Measurements from ENCODE around the gene EEF1AKMT2.
"Not testable (repeated sequence)": the region's sequence is repeated elsewhere in the genome, so short reads cannot be mapped to it uniquely, and the experiment has no call there.

Gene EEF1AKMT2

DNA sequence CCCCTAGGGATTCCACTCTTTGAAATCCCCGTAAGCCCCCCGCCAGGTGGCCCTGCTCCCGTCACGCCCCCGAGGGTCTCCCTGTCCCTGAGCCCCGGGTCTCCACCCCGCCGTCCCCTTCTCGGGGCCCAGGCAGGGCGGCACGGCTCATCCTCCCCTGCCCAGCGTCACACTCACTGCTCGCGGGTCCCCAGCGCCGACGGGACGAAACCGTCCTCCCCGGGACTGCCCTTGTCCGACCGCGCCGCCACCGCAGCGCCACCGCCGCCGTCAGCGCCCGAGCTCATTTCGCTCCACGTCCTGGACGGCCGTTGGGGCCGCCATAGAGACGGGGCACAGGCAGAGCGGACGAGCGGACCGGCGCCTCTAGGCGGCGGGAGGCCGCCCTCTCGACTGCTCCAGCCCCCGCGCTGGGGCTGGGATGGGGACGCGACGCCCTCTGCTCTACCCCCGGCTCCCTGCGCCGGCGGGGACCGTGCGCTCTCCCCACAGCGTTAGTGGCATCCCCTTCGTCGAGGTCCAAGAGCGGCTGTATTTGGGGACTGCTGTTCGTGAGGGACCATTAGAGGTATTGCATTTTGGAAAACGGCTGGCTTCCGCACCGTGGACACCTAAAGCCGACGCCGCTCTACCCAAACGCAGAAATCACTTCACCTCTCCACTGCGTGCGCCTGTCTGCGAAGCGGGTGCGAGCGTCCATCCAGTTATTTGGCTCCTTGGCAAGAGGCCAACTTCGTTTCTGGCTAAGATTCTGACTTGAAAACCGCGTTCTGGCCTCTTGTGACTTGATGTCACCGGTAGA is at the start of gene EEF1AKMT2:
Gene EEF1AKMT2 (minus strand): TSS at position 341 of the 802 bp plus-strand sequence. CDS start 54 bp downstream, at position 287.
- DNase-seq (ENCODE audit: low read depth in 3 of 3) = peak; percentile 62 to 80 (median 64)

DNA sequence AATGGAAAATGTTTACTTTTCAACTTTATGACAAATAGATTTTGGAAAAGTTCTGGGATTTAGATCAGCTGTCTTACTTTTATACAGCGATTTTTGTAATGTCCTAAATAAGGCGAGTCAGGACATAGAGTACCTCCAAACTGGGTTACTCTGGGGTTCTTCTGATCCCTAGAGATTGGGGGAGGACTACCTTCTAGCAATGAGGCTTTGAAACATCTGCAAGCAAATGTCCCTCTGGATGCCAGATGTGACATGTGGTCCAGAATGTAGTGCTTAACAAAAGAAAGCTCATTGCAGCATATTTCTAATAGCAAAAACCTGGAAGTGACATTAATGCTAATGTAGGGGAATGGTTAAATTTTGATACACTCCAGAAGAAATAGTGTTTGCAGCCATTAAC is 46.0 kb upstream of the EEF1AKMT2 start:
- DNase-seq (ENCODE audit: low read depth in 3 of 3) = no peak

DNA sequence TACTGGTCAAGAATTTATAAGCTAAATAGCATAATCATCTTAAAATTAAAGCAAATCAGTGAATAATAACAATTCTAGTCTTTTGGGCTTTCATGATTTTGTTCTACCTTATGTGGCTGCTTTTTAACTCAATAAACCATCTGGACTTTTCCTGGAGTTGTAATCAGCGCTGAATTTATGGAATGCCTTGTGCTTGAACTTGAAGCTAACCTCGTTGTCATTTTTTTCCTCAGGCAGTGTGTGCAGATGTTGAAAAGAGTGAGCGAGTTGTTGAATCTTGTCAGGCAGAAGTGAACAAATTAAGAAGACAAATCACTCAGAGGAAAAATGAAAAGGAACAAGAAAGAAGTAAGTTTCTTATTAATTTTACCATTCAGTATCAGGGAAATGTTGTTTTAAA is 39.4 kb upstream of the EEF1AKMT2 start:
- DNase-seq (ENCODE audit: low read depth in 3 of 3) = no peak

DNA sequence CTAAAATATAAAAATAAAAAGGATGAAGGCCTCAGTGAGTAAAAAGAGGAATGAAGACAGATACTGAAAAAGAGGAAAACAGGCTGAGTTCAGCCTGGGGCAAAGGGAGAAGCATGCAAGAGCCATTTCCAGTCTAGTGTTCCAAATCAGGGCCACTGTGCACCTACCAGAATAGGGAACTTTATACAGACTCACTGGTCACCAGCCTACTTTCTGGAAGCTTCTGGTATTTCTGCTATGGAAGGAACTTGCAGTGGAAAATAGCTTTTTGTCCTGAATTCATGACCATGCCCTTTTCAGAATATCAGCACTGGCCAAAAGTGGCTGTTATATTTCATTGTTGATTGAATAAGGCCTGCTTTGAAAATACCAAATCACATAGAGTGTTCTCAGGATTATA is 38.8 kb upstream of the EEF1AKMT2 start:
- DNase-seq (ENCODE audit: low read depth in 3 of 3) = no peak

DNA sequence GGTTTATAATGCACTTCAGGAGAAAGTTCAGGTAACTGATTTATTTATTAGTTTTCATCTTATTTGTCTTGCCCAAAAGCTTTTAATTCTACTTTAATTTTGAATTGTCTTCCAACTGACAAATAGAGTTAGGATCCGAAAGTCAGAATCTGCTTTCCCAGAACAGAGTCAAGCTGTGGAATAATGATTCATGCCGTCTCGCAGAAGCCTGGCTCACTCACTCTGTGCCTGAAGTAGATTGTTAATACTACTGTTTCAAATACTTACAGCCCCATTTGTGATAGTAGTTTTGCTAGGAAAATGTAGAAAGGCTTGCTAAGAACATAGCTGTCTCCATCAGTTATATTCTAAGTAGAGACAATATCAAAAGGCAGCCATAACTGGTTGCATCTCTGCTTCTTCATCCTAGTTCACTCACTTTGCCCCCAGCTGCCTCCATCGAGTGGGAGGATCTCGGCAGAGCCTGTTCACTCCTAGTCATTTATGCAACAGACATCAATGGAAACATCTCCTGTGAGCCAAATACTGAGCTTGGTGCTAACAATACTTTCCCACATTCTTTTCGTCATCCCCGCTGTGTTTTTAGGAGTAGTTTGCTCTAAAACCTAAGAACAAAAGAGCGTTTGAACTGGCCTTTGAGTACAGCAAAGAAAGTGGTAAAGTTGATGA is 37.9 kb upstream of the EEF1AKMT2 start:
- DNase-seq (ENCODE audit: low read depth in 3 of 3) = no peak

DNA sequence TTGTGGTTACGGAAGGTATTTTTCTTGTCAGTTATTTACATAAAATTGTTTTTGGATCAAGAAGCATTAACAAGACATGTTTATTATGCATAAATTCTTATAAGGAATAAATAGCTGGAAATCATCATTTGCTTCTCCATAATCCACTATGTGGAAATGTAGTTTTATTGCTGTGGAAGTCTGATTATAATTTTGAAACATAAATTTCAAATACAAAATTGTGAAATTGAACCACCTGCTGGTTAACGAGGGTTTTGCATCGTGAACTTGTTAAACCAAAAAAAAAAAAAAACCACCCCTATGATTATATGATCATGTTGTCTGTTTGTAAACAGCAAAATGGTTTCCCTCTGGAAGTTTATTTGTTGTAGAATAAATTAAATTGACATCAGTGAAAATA is 35.8 kb upstream of the EEF1AKMT2 start:
- no peak for DNase-seq (ENCODE audit: low read depth in 3 of 3)

DNA sequence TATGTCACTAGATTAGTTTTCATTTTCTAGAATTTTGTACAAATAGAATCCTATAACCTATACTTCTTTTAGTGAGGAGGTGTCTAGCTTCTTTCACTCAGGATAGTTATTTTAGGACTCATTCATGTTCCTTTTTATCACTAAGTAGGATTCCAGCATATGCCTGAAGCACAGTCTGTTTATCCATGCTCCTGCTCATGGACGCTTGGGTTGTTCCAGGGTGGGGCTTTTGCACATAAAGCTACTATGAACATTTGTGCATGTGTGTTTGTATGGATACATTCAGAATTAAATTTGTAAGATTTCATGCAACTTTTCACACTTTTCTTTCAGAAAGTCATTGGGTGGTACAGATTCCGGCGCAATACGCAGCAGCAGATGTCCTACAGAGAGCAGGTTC is 34.6 kb upstream of the EEF1AKMT2 start:
- DNase-seq (ENCODE audit: low read depth in 3 of 3) = no peak

DNA sequence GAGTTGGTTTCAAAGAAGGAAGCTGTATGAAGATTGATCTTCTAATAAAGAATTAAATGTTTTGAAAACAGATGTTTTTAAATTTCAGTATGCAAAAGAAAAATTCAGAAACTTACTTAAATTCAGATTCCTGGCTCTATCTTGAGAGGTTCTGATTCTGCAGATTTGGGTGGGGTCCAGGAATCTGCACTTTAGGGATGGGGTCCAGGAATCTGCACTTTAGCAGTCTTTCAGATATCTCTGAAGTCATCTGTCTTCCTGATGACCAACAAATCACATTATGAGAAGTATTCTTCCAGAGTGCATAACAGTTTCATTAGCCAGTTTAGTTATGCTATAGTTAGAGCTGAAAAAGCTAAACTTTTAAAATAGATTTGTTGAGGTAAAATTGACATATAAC is 34.0 kb upstream of the EEF1AKMT2 start:
- DNase-seq (ENCODE audit: low read depth in 3 of 3) = no peak

DNA sequence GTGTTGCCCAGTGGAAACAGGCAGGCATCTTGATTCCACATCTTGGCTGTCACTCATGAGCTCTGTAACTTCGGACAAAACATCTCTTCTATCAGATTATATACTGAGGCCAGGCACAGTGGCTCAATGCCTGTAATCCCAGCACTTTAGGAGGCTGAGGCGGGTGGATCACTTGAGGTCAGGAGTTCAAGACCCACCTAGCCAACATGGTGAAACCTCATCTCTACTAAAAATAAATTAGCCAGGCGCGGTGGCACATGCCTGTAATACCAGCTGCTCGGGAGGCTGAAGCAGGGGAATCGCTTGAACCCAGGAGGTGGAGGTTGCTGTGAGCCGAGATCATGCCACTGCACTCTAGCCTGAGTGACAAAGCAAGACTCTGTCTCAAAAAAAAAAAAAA is 33.2 kb upstream of the EEF1AKMT2 start:
- DNase-seq (ENCODE audit: low read depth in 3 of 3) = not testable (repeated sequence)

DNA sequence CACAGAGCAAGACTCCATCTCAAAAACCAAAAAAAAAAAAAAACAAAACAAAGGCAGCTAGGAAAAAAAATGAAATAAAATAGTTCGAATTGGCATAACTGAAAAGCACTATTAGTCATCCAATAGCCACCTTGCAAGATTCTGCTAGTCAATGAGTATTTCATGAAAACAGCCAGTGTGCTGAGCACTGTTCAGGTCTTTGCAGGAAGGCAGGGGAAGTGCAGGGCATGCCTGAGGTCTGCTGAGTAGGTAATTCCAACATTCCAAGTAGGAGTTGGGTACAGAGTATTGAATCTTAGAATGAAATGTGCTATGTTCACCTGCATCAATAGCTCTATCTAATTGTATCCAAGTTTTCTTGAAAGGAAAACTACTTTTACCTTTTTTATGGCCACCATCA is 32.8 kb upstream of the EEF1AKMT2 start:
- DNase-seq (ENCODE audit: low read depth in 3 of 3) = no peak

DNA sequence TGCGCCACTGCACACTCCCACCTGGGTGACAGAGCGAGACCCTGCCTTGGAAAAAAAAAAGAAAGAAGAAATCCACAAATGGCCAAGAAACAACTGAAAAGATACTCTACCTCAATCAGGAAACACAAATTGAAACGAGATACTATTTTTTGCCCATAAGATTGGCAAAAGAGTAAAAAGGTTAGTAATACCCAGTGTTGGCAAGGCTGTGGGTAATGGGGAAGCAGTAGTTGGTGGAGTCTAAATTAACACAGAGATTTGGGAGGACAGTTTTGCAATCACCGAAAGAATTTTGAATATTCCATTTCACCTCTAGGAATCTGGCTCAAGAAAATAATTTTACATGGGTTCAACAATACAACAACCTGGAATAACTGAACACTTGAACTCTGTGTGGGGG is 29.8 kb upstream of the EEF1AKMT2 start:
- no peak for DNase-seq (ENCODE audit: low read depth in 3 of 3)

DNA sequence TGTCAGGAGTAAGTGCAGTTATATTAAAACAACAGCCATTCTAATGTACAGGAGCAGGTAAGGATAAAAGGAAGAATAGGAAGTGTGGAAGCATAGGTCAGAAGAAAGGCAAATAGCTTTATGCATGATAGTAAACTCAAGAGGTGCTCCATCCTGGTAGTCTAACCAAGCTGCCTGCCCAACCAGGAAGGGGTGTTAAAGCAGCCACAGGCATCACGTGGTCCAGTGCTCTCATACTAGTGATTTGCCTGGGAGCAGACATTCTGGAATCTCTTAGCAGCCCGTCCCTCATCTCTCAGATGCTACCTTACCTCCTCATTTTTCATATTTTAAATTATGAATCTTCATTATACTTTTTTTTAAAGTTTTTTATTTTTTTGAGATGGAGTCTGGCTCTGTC is 28.4 kb upstream of the EEF1AKMT2 start:
- no peak for DNase-seq (ENCODE audit: low read depth in 3 of 3)

DNA sequence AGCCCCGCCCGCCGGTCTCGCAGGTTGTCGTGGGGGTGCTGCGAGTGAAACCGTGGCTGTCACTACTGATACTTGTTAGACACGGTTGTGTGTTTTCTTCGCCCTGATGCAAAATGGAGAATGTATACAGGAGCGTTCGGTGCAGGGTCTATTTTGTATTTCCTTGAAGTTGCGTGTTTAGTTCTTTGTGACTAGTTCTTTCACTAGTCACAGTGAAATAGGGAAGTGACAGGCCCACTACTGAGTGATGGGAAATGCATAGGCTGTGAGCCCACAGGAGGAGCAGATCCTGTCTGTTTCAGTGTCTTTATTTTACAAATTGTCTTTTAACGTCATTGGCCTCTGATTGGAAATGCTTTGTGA is 10.6 kb upstream of the EEF1AKMT2 start:
- DNase-seq (ENCODE audit: low read depth in 3 of 3) = no peak

DNA sequence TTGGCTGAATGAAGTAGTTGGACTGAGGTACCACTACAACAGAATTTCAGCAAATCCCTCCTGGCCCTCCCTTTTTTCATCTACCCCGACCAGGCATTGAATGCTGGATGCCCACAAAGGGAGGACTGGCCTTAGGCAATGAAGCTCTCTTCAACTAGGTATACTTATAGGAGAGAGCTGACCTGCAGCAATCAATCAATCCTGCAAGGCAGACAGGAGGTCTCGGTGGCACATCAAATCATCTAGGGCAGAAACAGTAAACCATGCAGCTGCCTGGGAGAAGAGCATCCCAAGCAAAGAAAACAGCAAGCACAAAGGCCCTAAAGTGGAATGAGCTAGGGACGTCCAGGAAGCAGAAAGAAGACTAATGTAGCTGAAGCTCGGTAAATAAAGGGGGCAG is 7.5 kb upstream of the EEF1AKMT2 start:
- no peak for DNase-seq (ENCODE audit: low read depth in 3 of 3)

DNA sequence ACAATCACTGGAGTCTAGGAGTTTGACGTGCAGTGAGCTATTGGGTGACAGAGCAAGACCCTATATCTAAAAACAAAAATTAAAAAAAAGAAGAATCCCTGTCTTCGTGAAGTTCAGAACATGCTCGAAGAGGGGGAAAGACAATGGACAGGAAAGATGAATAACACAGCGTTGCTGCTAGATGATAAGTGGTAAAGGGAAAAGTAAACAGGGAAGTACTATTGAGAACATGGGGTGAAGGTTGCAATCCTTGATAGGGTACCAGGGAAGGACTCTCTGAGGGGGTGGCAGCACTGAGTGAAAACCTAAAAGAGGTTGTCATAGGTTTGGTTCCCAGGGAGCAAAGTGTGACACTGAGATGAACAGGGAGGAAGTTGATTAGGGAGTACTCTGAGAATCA is 7.1 kb upstream of the EEF1AKMT2 start:
- no peak for DNase-seq (ENCODE audit: low read depth in 3 of 3)

DNA sequence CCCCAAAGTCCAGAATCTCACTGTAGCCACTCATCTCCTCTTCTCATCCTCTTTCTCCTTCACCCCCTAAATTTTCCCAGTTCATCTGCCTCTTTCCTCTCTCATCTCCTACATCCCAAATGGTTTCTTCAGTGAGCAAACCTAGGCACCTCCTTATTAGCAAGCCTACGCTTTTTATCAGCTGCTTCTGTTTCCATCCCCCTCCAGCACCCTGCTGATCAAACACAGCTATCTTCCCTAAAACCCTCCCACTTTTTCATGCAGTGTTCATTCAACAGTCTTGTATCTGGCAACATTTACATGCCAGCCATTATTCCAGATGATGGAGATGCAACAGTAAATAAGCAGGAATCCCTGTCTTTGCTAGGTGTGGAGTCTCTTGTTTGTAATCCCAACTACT is 6.7 kb upstream of the EEF1AKMT2 start:
- no peak for DNase-seq (ENCODE audit: low read depth in 3 of 3)

DNA sequence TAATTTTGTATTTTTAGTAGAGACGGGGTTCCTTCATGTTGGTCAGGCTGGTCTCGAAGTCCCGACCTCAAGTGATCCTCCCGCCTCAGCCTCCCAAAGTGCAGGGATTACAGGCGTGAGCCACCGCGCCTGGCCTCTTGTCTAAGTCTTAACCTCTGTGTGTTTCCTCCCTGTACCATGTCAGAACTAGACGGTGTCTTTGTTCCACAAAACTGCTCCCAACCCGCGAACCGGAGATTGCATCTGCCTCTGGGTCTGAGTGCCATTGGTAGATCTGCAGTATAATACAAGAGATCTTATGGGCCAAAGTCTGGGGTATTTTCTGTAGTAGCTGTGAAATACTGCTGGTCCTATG is 1.3 kb upstream of the EEF1AKMT2 start:
- no peak for DNase-seq (ENCODE audit: low read depth in 3 of 3)

DNA sequence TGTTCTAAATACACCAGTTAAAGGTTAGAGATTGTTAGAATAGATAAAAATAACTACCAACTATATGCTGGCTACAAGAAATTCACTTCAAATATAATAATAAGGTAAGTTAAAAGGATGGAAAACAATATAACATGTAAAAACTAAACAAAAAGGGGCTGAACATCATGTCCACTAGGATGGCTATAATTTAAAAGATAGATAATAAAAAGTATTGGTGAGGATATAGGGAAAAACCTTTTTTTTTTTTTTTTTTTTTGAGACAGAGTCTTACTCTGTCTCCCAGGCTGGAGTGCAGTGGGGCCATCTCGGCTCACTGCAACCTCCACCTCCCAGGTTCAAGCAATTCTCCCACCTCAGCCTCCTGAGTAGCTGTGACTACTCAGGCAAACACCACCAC is 8.8 kb downstream of the EEF1AKMT2 start:
- not testable (repeated sequence) for DNase-seq (ENCODE audit: low read depth in 3 of 3)

DNA sequence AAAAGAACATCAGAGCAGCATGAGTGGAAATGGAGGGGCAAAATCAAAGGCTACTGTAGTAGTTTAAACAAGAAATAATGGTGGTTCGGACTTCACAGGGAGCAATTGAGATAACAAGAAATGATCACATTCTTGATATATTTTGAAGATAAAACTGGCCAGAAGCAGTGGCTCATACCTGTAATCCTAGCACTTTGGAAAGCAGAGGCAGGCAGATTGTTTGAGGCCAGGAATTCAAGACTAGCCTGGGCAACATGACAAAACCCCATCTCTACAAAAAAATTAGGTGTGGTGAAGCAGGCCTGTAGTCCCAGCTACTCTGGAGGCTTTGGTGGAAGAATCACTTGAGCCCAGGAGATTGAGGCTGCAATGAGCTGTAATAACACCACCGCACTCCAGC is 22.9 kb downstream of the EEF1AKMT2 start:
- DNase-seq (ENCODE audit: low read depth in 3 of 3) = no peak

DNA sequence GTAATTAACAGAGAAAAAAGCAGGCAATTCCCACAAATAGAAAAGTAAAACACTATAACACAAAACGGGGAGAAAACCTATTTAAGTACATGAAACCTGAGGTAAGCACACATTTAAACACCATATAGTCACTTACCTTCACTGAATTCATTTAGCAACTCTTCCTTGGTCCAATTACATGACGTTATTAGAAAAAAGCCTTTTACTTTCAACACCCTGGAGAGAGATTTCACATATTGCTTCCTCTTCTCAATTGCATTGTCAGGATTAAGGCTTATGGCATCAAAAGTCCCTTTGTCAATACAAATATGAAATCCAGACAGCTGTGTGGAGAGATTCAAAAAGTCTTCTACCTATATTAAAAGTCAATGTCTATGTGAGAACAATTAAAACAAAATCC is 26.4 kb downstream of the EEF1AKMT2 start:
- DNase-seq (ENCODE audit: low read depth in 3 of 3) = no peak

DNA sequence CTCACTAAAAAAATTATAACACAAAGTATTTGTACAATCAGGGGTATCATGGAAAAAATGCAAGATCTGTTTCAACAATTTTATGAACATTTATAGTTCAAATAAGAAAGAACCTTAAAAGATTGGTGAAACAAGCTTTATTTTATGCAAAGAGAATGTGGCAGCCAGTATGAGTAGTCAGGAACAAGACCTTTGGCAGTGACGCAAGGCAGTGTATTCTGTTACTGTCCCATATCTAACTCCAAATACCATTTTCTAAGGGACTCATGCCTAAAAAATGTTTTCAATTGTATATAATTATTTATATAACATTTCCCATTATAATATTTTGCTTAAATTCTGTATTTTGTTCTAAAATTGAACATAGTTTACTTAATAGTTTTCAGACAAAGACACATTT is 28.4 kb downstream of the EEF1AKMT2 start:
- no peak for DNase-seq (ENCODE audit: low read depth in 3 of 3)

DNA sequence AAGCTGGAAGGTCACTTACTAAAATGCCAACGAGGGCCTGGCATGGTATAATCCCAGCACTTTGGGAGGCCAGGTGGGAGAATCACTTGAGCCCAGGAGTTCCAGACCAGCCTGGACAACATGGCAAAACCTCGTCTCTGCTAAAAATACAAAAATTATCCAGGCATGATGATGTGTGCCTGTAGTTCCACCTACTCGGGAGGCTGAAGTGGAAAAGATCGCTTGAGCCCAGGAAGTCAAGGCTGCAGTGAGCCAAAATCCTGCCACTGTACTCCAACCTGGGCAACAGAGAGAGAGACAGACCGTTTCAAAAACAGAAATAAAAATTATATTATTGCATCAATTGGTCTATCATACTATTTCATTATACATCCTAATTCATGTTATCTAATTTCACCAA is 29.4 kb downstream of the EEF1AKMT2 start:
- no peak for DNase-seq (ENCODE audit: low read depth in 3 of 3)

DNA sequence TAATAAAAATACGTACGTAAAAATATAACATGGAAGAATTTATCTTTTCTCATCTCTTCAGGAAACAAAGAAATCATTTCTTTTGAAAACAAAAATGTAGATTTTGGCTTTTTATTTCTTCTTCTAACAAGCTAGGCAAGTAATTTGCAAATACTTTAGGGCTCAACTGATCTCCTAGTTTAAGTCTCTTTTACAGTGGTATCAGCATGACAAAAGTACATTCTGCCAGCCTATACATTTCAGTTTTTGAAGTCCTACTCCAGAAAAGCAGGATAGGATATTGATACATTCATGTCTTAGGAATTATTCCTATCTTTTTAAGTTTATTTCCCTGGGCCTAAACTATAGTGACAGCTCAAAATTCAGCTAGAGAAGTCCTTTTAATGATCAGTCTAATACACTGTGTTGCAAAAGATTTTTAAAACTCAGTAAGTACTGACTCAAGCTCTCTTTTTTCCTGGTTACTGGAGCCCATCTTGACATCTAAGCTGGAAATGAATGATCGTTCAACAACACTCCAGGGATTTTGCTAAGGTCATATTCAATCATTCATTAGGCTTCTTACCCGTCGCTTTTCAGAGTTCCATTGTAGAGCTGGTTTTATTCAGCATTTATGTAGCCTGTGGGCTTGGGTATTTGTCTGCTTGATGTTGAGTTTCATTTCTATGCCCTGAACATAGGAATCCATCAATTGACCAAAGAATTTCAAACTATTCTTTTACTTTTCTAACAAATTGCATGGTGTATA is 35.4 kb downstream of the EEF1AKMT2 start:
- DNase-seq (ENCODE audit: low read depth in 3 of 3) = no peak

Measured in stimulated activated CD4-positive, alpha-beta T cell treated with anti-CD3 and anti-CD28 coated beads, TNF-alpha, amount 100 ng/mL, for 24 hours (primary cell).